GM23338 (cell line): ENCODE data around the gene KCNQ5. TPM values are rescaled to one million over a fixed set of nuclear protein-coding genes. Genes with fewer than 3 reads are reported as not detected.

Experiments
- ATAC-seq: fragments of 200-7000 bp; cut with Tn5 transposase; 3 replicates; pipeline ENCODE4 v1.9.1; 2020
- DNase-seq: peaks from one replicate; pipeline ENCODE4 v3.0.0-alpha.2; 2015; ENCODE audit warnings: low spot score
- H2AFZ ChIP-seq: fragments of 200-600 bp; sonication (generic); 2 replicates; pipeline ENCODE4 v1.8.0; 2016; ENCODE audit warnings: antibody characterized with exemption, mild to moderate bottlenecking, moderate library complexity
- H3F3A ChIP-seq: fragments of 200-600 bp; sonication (generic); replicated peaks from 2 replicates; pipeline ENCODE4 v1.8.0; 2017; ENCODE audit warnings: antibody characterized with exemption, mixed run types, low read depth
- H3K27ac ChIP-seq: fragments of 200-600 bp; sonication (generic); 2 replicates; pipeline ENCODE4 v1.6.1; 2016; ENCODE audit warnings: low read depth
- H3K27me3 ChIP-seq: fragments of 200-600 bp; sonication (generic); 2 replicates; pipeline ENCODE4 v1.8.0; 2016; ENCODE audit warnings: mild to moderate bottlenecking, mixed run types, moderate library complexity; ENCODE audit not compliant: insufficient read depth
- H3K36me3 ChIP-seq: fragments of 200-600 bp; sonication (generic); 2 replicates; pipeline ENCODE4 v1.8.0; 2016; ENCODE audit warnings: mild to moderate bottlenecking; ENCODE audit not compliant: insufficient read depth
- H3K4me1 ChIP-seq: fragments of 200-600 bp; sonication (generic); 2 replicates; pipeline ENCODE4 v1.8.0; 2016; ENCODE audit warnings: mild to moderate bottlenecking, moderate library complexity; ENCODE audit not compliant: insufficient read depth
- H3K4me2 ChIP-seq: fragments of 200-600 bp; sonication (generic); 2 replicates; pipeline ENCODE4 v1.7.1; 2017; ENCODE audit warnings: mixed run types
- H3K4me3 ChIP-seq: fragments of 200-600 bp; sonication (generic); 2 replicates; pipeline ENCODE4 v1.6.1; 2016; ENCODE audit warnings: mixed run types
- H3K79me2 ChIP-seq: fragments of 200-600 bp; sonication (generic); replicated peaks from 2 replicates; pipeline ENCODE4 v1.8.0; 2017; ENCODE audit warnings: mild to moderate bottlenecking; ENCODE audit not compliant: insufficient read depth
- H3K9me2 ChIP-seq: fragments of 200-600 bp; sonication (generic); 2 replicates; pipeline ENCODE4 v1.8.0; 2017; ENCODE audit not compliant: insufficient read depth
- H4K20me1 ChIP-seq: fragments of 200-600 bp; sonication (generic); replicated peaks from 2 replicates; pipeline ENCODE4 v1.8.0; 2017; ENCODE audit warnings: mild to moderate bottlenecking; ENCODE audit not compliant: insufficient read depth
- H3K27ac Mint-ChIP-seq: 2 replicates; pipeline ENCODE4 v1.8.0; 2020; ENCODE audit warnings: inconsistent platforms, mild to moderate bottlenecking, moderate library complexity, mixed read lengths
- H3K27me3 Mint-ChIP-seq: 3 replicates; pipeline ENCODE4 v1.8.0; 2022; ENCODE audit warnings: low read depth, mild to moderate bottlenecking, moderate library complexity, mixed read lengths, inconsistent platforms; ENCODE audit not compliant: insufficient read depth, poor library complexity
- H3K36me3 Mint-ChIP-seq: 3 replicates; pipeline ENCODE4 v1.8.0; 2021; ENCODE audit warnings: low read depth, mild to moderate bottlenecking, inconsistent platforms, moderate library complexity, mixed read lengths
- H3K4me1 Mint-ChIP-seq: 3 replicates; pipeline ENCODE4 v1.8.0; 2020; ENCODE audit warnings: mild to moderate bottlenecking, inconsistent platforms, mixed read lengths
- H3K4me3 Mint-ChIP-seq: 3 replicates; pipeline ENCODE4 v1.8.0; 2021; ENCODE audit warnings: moderate library complexity, mild to moderate bottlenecking, inconsistent platforms, mixed read lengths
- H3K9me3 Mint-ChIP-seq: 3 replicates; pipeline ENCODE4 v1.8.0; 2020; ENCODE audit warnings: moderate library complexity, mild to moderate bottlenecking, inconsistent platforms, mixed read lengths
- CREB1 ChIP-seq: fragments of 250-450 bp; sonication (Bioruptor Pico); IDR thresholded peaks from 2 replicates; pipeline ENCODE4 v1.5.0; 2020; ENCODE audit warnings: low read depth, mild to moderate bottlenecking, moderate library complexity
- CTCF ChIP-seq, 2 experiments: fragments of 200-600 bp in 1 of 2; sonication (generic) in 1 of 2; conservative IDR thresholded peaks; 2 replicates each; pipeline versions ENCODE4 v1.5.1 to v1.6.1; 2016 to 2017; ENCODE audit warnings: antibody characterized with exemption in 2 of 2, low read depth in 2 of 2, mild to moderate bottlenecking in 2 of 2, moderate library complexity in 1 of 2
- ETS1 ChIP-seq: IDR thresholded peaks from 2 replicates; pipeline ENCODE4 v1.6.1; 2016; ENCODE audit warnings: antibody characterized with exemption
- EZH2 ChIP-seq: fragments of 200-600 bp; sonication (generic); IDR thresholded peaks from one replicate; pipeline ENCODE4 v1.8.0; 2017; ENCODE audit warnings: antibody characterized with exemption, mild to moderate bottlenecking, low read depth; ENCODE audit not compliant: unreplicated experiment
- EZH2phosphoT487 ChIP-seq: fragments of 200-600 bp; sonication (generic); IDR thresholded peaks from one replicate; pipeline ENCODE4 v1.8.1; 2018; ENCODE audit warnings: antibody characterized with exemption; ENCODE audit not compliant: unreplicated experiment
- JUNB ChIP-seq: IDR thresholded peaks from one replicate; pipeline ENCODE4 v1.6.1; 2016; ENCODE audit warnings: antibody characterized with exemption; ENCODE audit not compliant: unreplicated experiment
- NANOG ChIP-seq: IDR thresholded peaks from 2 replicates; pipeline ENCODE4 v1.6.1; 2016; ENCODE audit warnings: antibody characterized with exemption, borderline replicate concordance
- POLR2AphosphoS5 ChIP-seq: IDR thresholded peaks from 2 replicates; pipeline ENCODE4 v1.6.1; 2016; ENCODE audit warnings: antibody characterized with exemption, low read depth
- REST ChIP-seq: IDR thresholded peaks from one replicate; pipeline ENCODE4 v1.6.1; 2018; ENCODE audit warnings: antibody characterized with exemption; ENCODE audit not compliant: unreplicated experiment
- STAT1 ChIP-seq: IDR thresholded peaks from one replicate; pipeline ENCODE4 v1.6.1; 2016; ENCODE audit warnings: antibody characterized with exemption; ENCODE audit not compliant: unreplicated experiment
- ZNF114 ChIP-seq: fragments of 250-450 bp; sonication (Bioruptor Pico); IDR thresholded peaks from 2 replicates; pipeline ENCODE4 v1.5.0; 2020; ENCODE audit warnings: mild to moderate bottlenecking, moderate library complexity
- ZNF331 ChIP-seq: fragments of 250-450 bp; sonication (Bioruptor Pico); IDR thresholded peaks from 2 replicates; pipeline ENCODE4 v1.5.0; 2020; ENCODE audit warnings: low read depth, mild to moderate bottlenecking, moderate library complexity
- ZNF462 ChIP-seq: fragments of 250-450 bp; sonication (Bioruptor Pico); IDR thresholded peaks from 2 replicates; pipeline ENCODE4 v1.5.0; 2020; ENCODE audit warnings: mild to moderate bottlenecking, moderate library complexity
- polyA plus RNA-seq: library from polyadenylated mRNA; unstranded; fragments of >200 nt; fragmentation: Nextera tagmentation; extraction: Ambion mirVana; gene quantifications from 2 replicates; pipeline ENCODE4 v1.2.1, GENCODE V29; 2016
- total RNA-seq: library from RNA; depleted of rRNA; stranded (reverse); fragments of >200 nt; shearing (Covaris generic); gene quantifications from 2 replicates; pipeline ENCODE4 v1.2.3, GENCODE V29; 2014

Gene KCNQ5
- total and polyA plus RNA-seq, 2 experiments from 2014 or later: 0.68 to 0.87 TPM

GRCh38 chr6:73027691-73028090 lies 405.8 kb downstream of the KCNQ5 start:
- Mint-ChIP-seq H3K4me1 (peaks cover 33% of the 10 kb centered on the region), H3K36me3 (no peaks in the 10 kb centered on the region), H3K4me3 (no peak overlapping the region), H3K27ac (no peak overlapping the region), H3K27me3 (no peaks in the 10 kb centered on the region), H3K9me3 (no peaks in the 10 kb centered on the region)
- DNase-seq (no peak), ATAC-seq (no peak)
- no peaks in the 10 kb centered on the region for H3K36me3 ChIP-seq
- H3K4me3 ChIP-seq: no peak overlapping the region
- H3F3A ChIP-seq: no peaks in the 10 kb centered on the region
- TF ChIP-seq CREB1 (CRISPR knock-in tag) (no peak), ZNF114 (CRISPR knock-in tag) (no peak), ZNF331 (CRISPR knock-in tag) (no peak), EZH2 (no peak), ETS1 (no peak), REST (no peak), POLR2AphosphoS5 (no peak), ZNF462 (no peak), CTCF (conservative IDR thresholded peaks at IDR 0.05; ENCODE audit: low read depth in 2 of 2) (no peak), STAT1 (no peak), EZH2phosphoT487 (no peak), NANOG (no peak), JUNB (no peak)
- H4K20me1 ChIP-seq: no peaks in the 10 kb centered on the region
- H3K4me1 ChIP-seq: peaks cover 12% of the 10 kb centered on the region
- H3K27ac ChIP-seq: no peak overlapping the region
- H3K9me2 ChIP-seq: no peaks in the 10 kb centered on the region; the same call in 1 of the 2 replicates
- H3K4me2 ChIP-seq: no peak overlapping the region
- no peaks in the 10 kb centered on the region for H3K27me3 ChIP-seq
- no peaks in the 10 kb centered on the region for H3K79me2 ChIP-seq
- H2AFZ ChIP-seq: no peak overlapping the region
